KMS-11 (cell line): ENCODE data around the gene CELF1.
"Not testable (repeated sequence)": the region's sequence is repeated elsewhere in the genome, so short reads cannot be mapped to it uniquely, and the experiment has no call there.

Source experiments
- H2AFZ ChIP-seq: fragments of 200-600 bp; sonication (generic); 2 replicates; pipeline ENCODE4 v1.6.1; 2016; ENCODE audit warnings: antibody characterized with exemption, mixed run types, low read depth
- H3K27ac ChIP-seq: fragments of 200-600 bp; sonication (generic); 2 replicates; pipeline ENCODE4 v1.6.1; 2016; ENCODE audit warnings: mild to moderate bottlenecking, mixed run types
- H3K27me3 ChIP-seq: fragments of 200-600 bp; sonication (generic); 2 replicates; pipeline ENCODE4 v1.6.1; 2017; ENCODE audit warnings: mild to moderate bottlenecking, low read depth, mixed run types, moderate library complexity; ENCODE audit not compliant: insufficient read depth
- H3K36me3 ChIP-seq: fragments of 200-600 bp; sonication (generic); 2 replicates; pipeline ENCODE4 v1.6.1; 2017; ENCODE audit warnings: mild to moderate bottlenecking, mixed run types; ENCODE audit not compliant: insufficient read depth
- H3K4me1 ChIP-seq: fragments of 200-600 bp; sonication (generic); 2 replicates; pipeline ENCODE4 v1.6.1; 2016; ENCODE audit warnings: mild to moderate bottlenecking, low read depth, mixed run types; ENCODE audit not compliant: poor library complexity, severe bottlenecking
- H3K4me2 ChIP-seq: fragments of 200-600 bp; sonication (generic); 2 replicates; pipeline ENCODE4 v1.7.0; 2016; ENCODE audit warnings: mild to moderate bottlenecking, mixed run types
- H3K4me3 ChIP-seq: fragments of 200-600 bp; sonication (generic); IDR thresholded peaks from 2 replicates; pipeline ENCODE4 v1.6.1; 2017; ENCODE audit warnings: low read depth, low read length, mixed read lengths; ENCODE audit not compliant: insufficient read depth
- H3K79me2 ChIP-seq: fragments of 200-600 bp; sonication (generic); 2 replicates; pipeline ENCODE4 v1.6.1; 2016; ENCODE audit warnings: low read depth, mixed run types; ENCODE audit not compliant: insufficient read depth
- H3K9ac ChIP-seq: fragments of 200-600 bp; sonication (generic); 2 replicates; pipeline ENCODE4 v1.6.1; 2016; ENCODE audit warnings: mild to moderate bottlenecking, mixed run types
- H4K20me1 ChIP-seq: fragments of 200-600 bp; sonication (generic); 2 replicates; pipeline ENCODE4 v1.6.1; 2016; ENCODE audit warnings: mild to moderate bottlenecking, mixed run types; ENCODE audit not compliant: insufficient read depth
- TF ChIP-seq, protein P1 (sequence below): fragments of 200-600 bp; sonication (generic); conservative IDR thresholded peaks from 2 replicates; pipeline ENCODE4 v1.6.1; 2017; ENCODE audit warnings: low read depth, mild to moderate bottlenecking, antibody characterized with exemption, low read length, moderate library complexity, mixed read lengths

Gene CELF1

DNA sequence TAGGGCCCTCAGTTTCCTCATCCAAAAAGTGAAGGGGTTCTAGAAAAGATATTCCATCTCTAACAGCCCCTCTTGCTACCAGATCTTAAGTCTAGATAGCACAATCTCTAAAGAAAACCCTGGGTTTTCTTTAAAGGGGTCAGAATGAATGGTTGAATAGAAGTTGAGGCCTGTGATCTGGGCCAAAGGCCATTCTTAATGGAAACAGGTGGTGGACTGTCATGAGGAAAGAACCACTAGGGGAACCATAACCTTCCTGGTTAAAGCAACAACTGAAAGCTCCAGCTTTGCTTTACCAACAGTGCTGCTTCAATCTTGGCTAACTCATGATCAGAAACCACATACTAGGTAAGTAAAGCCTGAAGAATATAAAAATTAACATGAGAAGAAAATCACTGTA is 1.8 kb downstream of the CELF1 start:
- no peak overlapping the region for H2AFZ ChIP-seq
- peak overlapping the region; percentile 82 for H3K4me2 ChIP-seq
- H3K27ac ChIP-seq: peak overlapping the region; percentile 93; the same call in 1 of the 2 replicates
- peaks cover 43% of the 10 kb centered on the region for H3K4me1 ChIP-seq
- peak overlapping the region; percentile 93; the same call in 1 of the 2 replicates for H3K9ac ChIP-seq
- no peak overlapping the region for H3K4me3 ChIP-seq
- H4K20me1 ChIP-seq: peaks cover 22% of the 10 kb centered on the region
- no peaks in the 10 kb centered on the region for H3K27me3 ChIP-seq
- H3K36me3 ChIP-seq: no peaks in the 10 kb centered on the region
- H3K79me2 ChIP-seq: peaks cover 66% of the 10 kb centered on the region
- TF ChIP-seq, protein P1, sequence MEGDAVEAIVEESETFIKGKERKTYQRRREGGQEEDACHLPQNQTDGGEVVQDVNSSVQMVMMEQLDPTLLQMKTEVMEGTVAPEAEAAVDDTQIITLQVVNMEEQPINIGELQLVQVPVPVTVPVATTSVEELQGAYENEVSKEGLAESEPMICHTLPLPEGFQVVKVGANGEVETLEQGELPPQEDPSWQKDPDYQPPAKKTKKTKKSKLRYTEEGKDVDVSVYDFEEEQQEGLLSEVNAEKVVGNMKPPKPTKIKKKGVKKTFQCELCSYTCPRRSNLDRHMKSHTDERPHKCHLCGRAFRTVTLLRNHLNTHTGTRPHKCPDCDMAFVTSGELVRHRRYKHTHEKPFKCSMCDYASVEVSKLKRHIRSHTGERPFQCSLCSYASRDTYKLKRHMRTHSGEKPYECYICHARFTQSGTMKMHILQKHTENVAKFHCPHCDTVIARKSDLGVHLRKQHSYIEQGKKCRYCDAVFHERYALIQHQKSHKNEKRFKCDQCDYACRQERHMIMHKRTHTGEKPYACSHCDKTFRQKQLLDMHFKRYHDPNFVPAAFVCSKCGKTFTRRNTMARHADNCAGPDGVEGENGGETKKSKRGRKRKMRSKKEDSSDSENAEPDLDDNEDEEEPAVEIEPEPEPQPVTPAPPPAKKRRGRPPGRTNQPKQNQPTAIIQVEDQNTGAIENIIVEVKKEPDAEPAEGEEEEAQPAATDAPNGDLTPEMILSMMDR: peak; percentile 55

DNA sequence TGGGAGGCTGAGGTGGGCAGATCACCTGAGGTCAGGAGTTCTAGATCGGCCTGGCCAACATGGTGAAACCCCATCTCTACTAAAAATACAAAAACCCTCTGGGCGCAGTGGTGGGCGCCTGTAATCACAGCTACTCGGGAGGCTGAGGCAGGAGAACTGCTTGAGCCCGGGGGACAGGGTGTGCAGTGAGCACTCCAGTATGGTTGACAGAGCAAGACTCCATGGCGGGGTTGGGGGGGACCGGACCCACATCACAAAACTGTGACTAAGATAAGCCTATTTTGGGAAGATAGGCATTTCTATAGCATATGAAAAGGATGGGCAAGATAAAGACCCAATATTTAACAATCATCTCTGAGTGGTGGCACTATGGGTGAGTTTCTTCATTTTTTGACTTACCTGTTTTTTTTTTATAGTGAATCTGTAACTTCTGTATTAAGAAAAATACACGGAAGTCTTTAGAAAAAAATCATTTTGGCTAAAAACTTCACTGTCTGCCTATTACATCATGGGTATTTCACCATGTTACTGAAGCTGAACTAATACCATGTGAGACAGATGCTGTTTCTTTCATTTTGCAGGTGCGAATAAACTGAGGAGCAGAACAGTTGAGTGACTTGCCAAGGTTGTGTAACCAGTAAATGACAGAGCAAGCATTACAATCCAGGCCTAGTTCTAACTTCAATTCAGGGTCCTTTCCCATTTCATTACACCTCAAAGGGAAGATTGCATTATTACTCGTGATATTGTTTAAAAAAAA is 2.5 kb downstream of the CELF1 start:
- Histone ChIP-seq H4K20me1 (peaks cover 22% of the 10 kb centered on the region), H3K79me2 (peaks cover 70% of the 10 kb centered on the region), H2AFZ (no peak overlapping the region), H3K4me1 (peaks cover 43% of the 10 kb centered on the region), H3K4me3 (no peak overlapping the region), H3K9ac (no peak overlapping the region), H3K4me2 (peak overlapping the region; percentile 82), H3K27ac (peak overlapping the region; percentile 93; the same call in 1 of the 2 replicates), H3K27me3 (no peaks in the 10 kb centered on the region), H3K36me3 (no peaks in the 10 kb centered on the region)
- TF ChIP-seq, protein P1: no peak

DNA sequence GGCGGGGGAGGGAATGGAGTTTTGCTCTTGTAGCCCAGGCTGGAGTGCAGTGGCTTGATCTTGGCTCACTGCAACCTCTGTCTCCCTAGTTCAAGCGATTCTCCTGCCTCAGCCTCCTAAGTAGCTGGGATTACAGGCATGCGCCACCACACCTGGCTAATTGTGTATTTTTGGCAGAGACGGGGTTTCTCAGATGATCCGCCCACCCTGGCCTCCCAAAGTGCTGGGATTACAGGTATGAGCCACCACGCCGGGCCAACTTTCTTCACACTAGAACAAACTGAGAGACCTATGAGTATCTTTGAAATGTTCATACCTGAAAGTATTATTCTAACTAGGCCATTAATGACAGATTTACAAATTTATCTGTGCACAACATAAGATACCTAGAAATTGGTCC is 6.7 kb downstream of the CELF1 start:
- H2AFZ ChIP-seq, H3K27me3 ChIP-seq, H3K4me3 ChIP-seq, H3K36me3 ChIP-seq, H3K9ac ChIP-seq, H3K27ac ChIP-seq, H3K4me2 ChIP-seq: not testable (repeated sequence)
- Histone ChIP-seq H3K79me2 (peaks cover 97% of the 10 kb centered on the region), H3K4me1 (peaks cover 53% of the 10 kb centered on the region), H4K20me1 (peaks cover 40% of the 10 kb centered on the region)

DNA sequence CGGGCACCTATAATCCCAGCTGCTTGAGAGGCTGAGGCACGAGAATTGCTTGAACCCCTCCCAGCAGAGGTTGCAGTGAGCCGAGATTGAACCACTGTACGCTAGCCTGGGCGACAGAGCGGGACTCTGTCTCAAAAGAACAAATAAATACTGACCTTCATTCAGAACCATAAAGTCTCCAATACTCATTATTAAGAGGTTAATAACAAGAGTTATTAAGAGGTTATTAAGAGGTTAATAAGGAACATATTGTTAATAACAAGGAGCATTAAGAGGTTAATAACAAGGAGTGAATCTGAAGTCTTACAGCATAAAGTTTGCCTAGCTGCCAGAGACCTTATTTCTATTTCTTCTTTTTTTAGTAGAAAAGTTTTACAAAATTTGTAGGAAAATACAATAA is 7.6 kb downstream of the CELF1 start:
- Histone ChIP-seq H3K27ac (no peak overlapping the region), H2AFZ (no peak overlapping the region), H3K36me3 (no peaks in the 10 kb centered on the region), H3K27me3 (no peaks in the 10 kb centered on the region), H3K4me1 (peaks cover 46% of the 10 kb centered on the region), H3K4me3 (no peak overlapping the region), H3K79me2 (peaks cover 97% of the 10 kb centered on the region), H3K9ac (no peak overlapping the region), H3K4me2 (no peak overlapping the region), H4K20me1 (peaks cover 49% of the 10 kb centered on the region)
- TF ChIP-seq, protein P1: no peak

DNA sequence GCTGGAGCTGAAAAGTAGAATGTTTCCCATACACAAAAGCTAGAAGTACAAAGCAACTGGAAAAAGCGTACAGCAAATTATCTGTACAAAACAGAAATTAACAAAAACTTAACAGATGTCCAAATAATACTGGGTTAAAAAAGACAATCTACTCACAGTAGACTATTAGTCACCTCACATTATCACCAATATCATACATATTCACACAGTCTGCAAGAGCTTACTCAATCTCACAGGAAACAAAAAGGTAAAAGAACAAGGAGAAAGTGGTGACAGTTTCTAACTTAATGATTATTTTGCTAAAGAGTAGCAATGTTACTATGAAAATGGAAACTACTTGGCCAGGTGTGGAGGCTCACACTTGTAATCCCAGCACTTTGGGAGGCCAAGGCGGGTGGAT is 11.9 kb downstream of the CELF1 start:
- H4K20me1 ChIP-seq: peaks cover 54% of the 10 kb centered on the region
- no peak overlapping the region for H3K4me3 ChIP-seq
- no peak overlapping the region for H3K9ac ChIP-seq
- TF ChIP-seq, protein P1: no peak
- no peak overlapping the region for H3K4me2 ChIP-seq
- H3K36me3 ChIP-seq: 0 out of 2 replicates have a peak, but pooled peaks cover under 1% of the 10 kb centered on the region
- H2AFZ ChIP-seq: no peak overlapping the region
- no peak overlapping the region for H3K27ac ChIP-seq
- H3K4me1 ChIP-seq: peaks cover 35% of the 10 kb centered on the region
- H3K27me3 ChIP-seq: no peaks in the 10 kb centered on the region
- peaks cover 97% of the 10 kb centered on the region for H3K79me2 ChIP-seq
